CD4-positive, CD25-positive, alpha-beta regulatory T cell (primary cell): ENCODE data around the gene DNM1. TPM values are rescaled to one million over a fixed set of nuclear protein-coding genes. Genes with fewer than 3 reads are reported as not detected.
A peak's percentile ranks its signal among the peaks of the same experiment; 100 is the strongest.

Experiments used
- ATAC-seq, 2 donors: fragments of 150-1000 bp; cut with Tn5 transposase; one replicate each; pipeline ENCODE4 v1.10.0; 2021; ENCODE audit warnings: low read depth in 2 of 2, moderate number of reproducible peaks in 2 of 2, moderate library complexity in 1 of 2
- DNase-seq, 3 donors: peaks; one replicate each; pipeline versions ENCODE4 v3.0.0 to v3.0.0-alpha.2; 2012 to 2022; ENCODE audit warnings: mixed read lengths in 1 of 3
- H3K27ac ChIP-seq: one replicate; pipeline ENCODE4 v1.7.0; 2013; ENCODE audit warnings: mild to moderate bottlenecking, low read length; ENCODE audit not compliant: insufficient read depth, poor library complexity, severe bottlenecking
- H3K27me3 ChIP-seq: one replicate; pipeline ENCODE4 v1.7.0; 2013; ENCODE audit warnings: low read length; ENCODE audit not compliant: control insufficient read depth, insufficient read depth
- H3K36me3 ChIP-seq: one replicate; pipeline ENCODE4 v1.7.0; 2013; ENCODE audit warnings: mild to moderate bottlenecking, low read length, moderate library complexity; ENCODE audit not compliant: control insufficient read depth, insufficient read depth
- H3K4me1 ChIP-seq: 2 replicates; pipeline ENCODE4 v1.7.0; 2013; ENCODE audit warnings: mild to moderate bottlenecking, low read length; ENCODE audit not compliant: insufficient read depth, control insufficient read depth, poor library complexity, severe bottlenecking
- H3K4me3 ChIP-seq: one replicate; pipeline ENCODE4 v1.7.0; 2013; ENCODE audit warnings: low read depth, mild to moderate bottlenecking, low read length, moderate library complexity
- H3K9me3 ChIP-seq, 2 experiments: 1 replicate in 1 of 2; 2 replicates in 1 of 2; pipeline ENCODE4 v1.7.0; 2013; ENCODE audit warnings: low read length in 2 of 2, mild to moderate bottlenecking in 1 of 2, moderate library complexity in 1 of 2; ENCODE audit not compliant: control insufficient read depth in 2 of 2
- H3K27ac Mint-ChIP-seq, 3 donors: one replicate each; pipeline ENCODE4 v1.8.0; 2020 to 2022; ENCODE audit warnings: mild to moderate bottlenecking in 3 of 3, mixed read lengths in 3 of 3, moderate library complexity in 2 of 3
- H3K27me3 Mint-ChIP-seq: one replicate; pipeline ENCODE4 v1.8.0; 2022; ENCODE audit warnings: mild to moderate bottlenecking, mixed read lengths
- H3K36me3 Mint-ChIP-seq: one replicate; pipeline ENCODE4 v1.8.0; 2020; ENCODE audit warnings: mixed read lengths
- H3K4me1 Mint-ChIP-seq, 4 donors: one replicate each; pipeline ENCODE4 v1.8.0; 2020 to 2022; ENCODE audit warnings: mixed read lengths in 4 of 4, mild to moderate bottlenecking in 1 of 4
- H3K4me3 Mint-ChIP-seq, 4 donors: one replicate each; pipeline ENCODE4 v1.8.0; 2020 to 2022; ENCODE audit warnings: mild to moderate bottlenecking in 4 of 4, mixed read lengths in 4 of 4, moderate library complexity in 3 of 4
- H3K9me3 Mint-ChIP-seq, 7 donors: one replicate each; pipeline ENCODE4 v1.8.0; 2020 to 2022; ENCODE audit warnings: mixed read lengths in 7 of 7, mild to moderate bottlenecking in 3 of 7, moderate library complexity in 2 of 7
- polyA plus RNA-seq, 4 donors: library from polyadenylated mRNA; unstranded; fragments of 300-500 nt; fragmentation: Illumina TruSeq; gene quantifications; one replicate each; pipeline ENCODE4 v1.2.3, GENCODE V29; 2021
- total RNA-seq: library from RNA; stranded (reverse); gene quantifications from one replicate; pipeline ENCODE4 v1.2.3, GENCODE V29; 2022

DNM1 gene
- total and polyA plus RNA-seq, 5 donors from 2014 or later = 1.5 TPM; not detected in 4

- H3K4me3 ChIP-seq = no peak overlapping the region
- H3K4me1 ChIP-seq = no peaks in the 10 kb centered on the region
- Mint-ChIP-seq H3K36me3 (peaks cover 12% of the 10 kb centered on the region), H3K4me3 (no peak overlapping the region), H3K27me3 (no peaks in the 10 kb centered on the region), H3K27ac (peak overlapping the region in 1 of 3 donors; percentile 32), H3K4me1 (no peaks in the 10 kb centered on the region), H3K9me3 (no peaks in the 10 kb centered on the region)
- ATAC-seq = no peak
- H3K9me3 ChIP-seq = no peaks in the 10 kb centered on the region
- no peaks in the 10 kb centered on the region for H3K27me3 ChIP-seq
- peaks cover 7% of the 10 kb centered on the region for H3K36me3 ChIP-seq
- H3K27ac ChIP-seq = no peak overlapping the region
- no peak for DNase-seq
Measured at GRCh38 chr9:128288273-128289004, 85.3 kb downstream of the DNM1 start.

- Mint-ChIP-seq H3K36me3 (peaks cover 13% of the 10 kb centered on the region), H3K27ac (no peak overlapping the region), H3K4me3 (no peak overlapping the region), H3K4me1 (peaks cover 0 to 4% (median 1%) of the 10 kb centered on the region in 4 donors), H3K9me3 (no peaks in the 10 kb centered on the region), H3K27me3 (no peaks in the 10 kb centered on the region)
- H3K4me3 ChIP-seq = no peak overlapping the region
- H3K27ac ChIP-seq = no peak overlapping the region
- no peaks in the 10 kb centered on the region for H3K4me1 ChIP-seq
- ATAC-seq = no peak
- no peaks in the 10 kb centered on the region for H3K9me3 ChIP-seq
- DNase-seq = no peak
- H3K27me3 ChIP-seq = no peaks in the 10 kb centered on the region
- peaks cover 7% of the 10 kb centered on the region for H3K36me3 ChIP-seq
Measured at GRCh38 chr9:128292009-128292408, 88.8 kb downstream of the DNM1 start.

- no peak for DNase-seq
- Mint-ChIP-seq H3K27ac (no peak overlapping the region), H3K4me3 (no peak overlapping the region), H3K9me3 (no peaks in the 10 kb centered on the region), H3K27me3 (no peaks in the 10 kb centered on the region), H3K36me3 (peaks cover 9% of the 10 kb centered on the region), H3K4me1 (peaks cover 0 to 4% (median 1%) of the 10 kb centered on the region in 4 donors)
- H3K4me3 ChIP-seq = no peak overlapping the region
- ATAC-seq = no peak
- H3K27me3 ChIP-seq = no peaks in the 10 kb centered on the region
- H3K9me3 ChIP-seq = no peaks in the 10 kb centered on the region
- no peak overlapping the region for H3K27ac ChIP-seq
- no peaks in the 10 kb centered on the region for H3K4me1 ChIP-seq
- H3K36me3 ChIP-seq = peaks cover 4% of the 10 kb centered on the region
Measured at GRCh38 chr9:128293091-128293490, 89.9 kb downstream of the DNM1 start.

- Mint-ChIP-seq H3K36me3 (peaks cover 4% of the 10 kb centered on the region), H3K4me1 (peaks cover 0 to 4% (median 1%) of the 10 kb centered on the region in 4 donors), H3K9me3 (no peaks in the 10 kb centered on the region), H3K27ac (peak overlapping the region in 1 of 3 donors; percentile 59), H3K4me3 (no peak overlapping the region), H3K27me3 (no peaks in the 10 kb centered on the region)
- H3K4me3 ChIP-seq = no peak overlapping the region
- H3K4me1 ChIP-seq = no peaks in the 10 kb centered on the region
- no peak overlapping the region for H3K27ac ChIP-seq
- H3K9me3 ChIP-seq = no peaks in the 10 kb centered on the region
- no peaks in the 10 kb centered on the region for H3K27me3 ChIP-seq
- ATAC-seq (no peak), DNase-seq (no peak)
- H3K36me3 ChIP-seq = no peaks in the 10 kb centered on the region
Measured at GRCh38 chr9:128294142-128294541, 91.0 kb downstream of the DNM1 start.

- no peak overlapping the region for H3K27ac Mint-ChIP-seq
- no peaks in the 10 kb centered on the region for H3K27me3 ChIP-seq
- H3K4me1 Mint-ChIP-seq = peaks cover 0 to 4% (median 1%) of the 10 kb centered on the region in 4 donors
- no peak for ATAC-seq
- H3K36me3 ChIP-seq = no peaks in the 10 kb centered on the region
- no peak for DNase-seq
- no peaks in the 10 kb centered on the region for H3K9me3 ChIP-seq
- no peak overlapping the region for H3K4me3 ChIP-seq
- H3K27me3 Mint-ChIP-seq = no peaks in the 10 kb centered on the region
- no peaks in the 10 kb centered on the region for H3K9me3 Mint-ChIP-seq
- peak overlapping the region in 1 of 4 donors; percentile 21 for H3K4me3 Mint-ChIP-seq
- peaks cover 4% of the 10 kb centered on the region for H3K36me3 Mint-ChIP-seq
- H3K4me1 ChIP-seq = no peaks in the 10 kb centered on the region
- no peak overlapping the region for H3K27ac ChIP-seq
Measured at GRCh38 chr9:128296340-128297220, 93.4 kb downstream of the DNM1 start.

- H3K27me3 ChIP-seq = no peaks in the 10 kb centered on the region
- Mint-ChIP-seq H3K27ac (peak overlapping the region in 1 of 3 donors; percentile 23), H3K36me3 (peaks cover 4% of the 10 kb centered on the region), H3K9me3 (no peaks in the 10 kb centered on the region), H3K4me1 (peaks cover 0 to 4% (median 1%) of the 10 kb centered on the region in 4 donors), H3K4me3 (no peak overlapping the region), H3K27me3 (no peaks in the 10 kb centered on the region)
- no peak for DNase-seq
- no peaks in the 10 kb centered on the region for H3K36me3 ChIP-seq
- no peak overlapping the region for H3K4me3 ChIP-seq
- H3K27ac ChIP-seq = no peak overlapping the region
- no peaks in the 10 kb centered on the region for H3K4me1 ChIP-seq
- H3K9me3 ChIP-seq = no peaks in the 10 kb centered on the region
- no peak for ATAC-seq
Measured at GRCh38 chr9:128297221-128297773, 94.1 kb downstream of the DNM1 start.

- Mint-ChIP-seq H3K36me3 (peaks cover 4% of the 10 kb centered on the region), H3K4me1 (peaks cover 0 to 4% (median 1%) of the 10 kb centered on the region in 4 donors), H3K4me3 (no peak overlapping the region), H3K27me3 (no peaks in the 10 kb centered on the region), H3K9me3 (no peaks in the 10 kb centered on the region), H3K27ac (no peak overlapping the region)
- Histone ChIP-seq H3K9me3 (no peaks in the 10 kb centered on the region), H3K36me3 (no peaks in the 10 kb centered on the region), H3K4me1 (no peaks in the 10 kb centered on the region), H3K4me3 (no peak overlapping the region), H3K27ac (no peak overlapping the region), H3K27me3 (no peaks in the 10 kb centered on the region)
- ATAC-seq (no peak), DNase-seq (no peak)
Measured at GRCh38 chr9:128298535-128299482, 95.6 kb downstream of the DNM1 start.
